Fibroblast of pulmonary artery (primary cell): ENCODE measurements around the gene FBXO24.
A peak's percentile ranks its signal among the peaks of the same experiment; 100 is the strongest.
"Not testable (repeated sequence)": the region's sequence is repeated elsewhere in the genome, so short reads cannot be mapped to it uniquely, and the experiment has no call there.

ENCODE experiments used
- DNase-seq: peaks from one replicate; pipeline ENCODE4 v3.0.0-alpha.2; 2010; ENCODE audit warnings: low read depth
- H3K4me3 ChIP-seq: replicated peaks from 2 replicates; pipeline ENCODE4 v1.5.1; 2011; ENCODE audit warnings: low read depth, mild to moderate bottlenecking, control low read depth, low read length, moderate library complexity
- TF ChIP-seq, protein P1 (sequence below): IDR thresholded peaks from 2 replicates; pipeline ENCODE4 v1.5.1; 2011; ENCODE audit warnings: mild to moderate bottlenecking, control low read depth, low read length, inconsistent platforms; ENCODE audit errors: missing control alignments

Gene FBXO24, protein sequence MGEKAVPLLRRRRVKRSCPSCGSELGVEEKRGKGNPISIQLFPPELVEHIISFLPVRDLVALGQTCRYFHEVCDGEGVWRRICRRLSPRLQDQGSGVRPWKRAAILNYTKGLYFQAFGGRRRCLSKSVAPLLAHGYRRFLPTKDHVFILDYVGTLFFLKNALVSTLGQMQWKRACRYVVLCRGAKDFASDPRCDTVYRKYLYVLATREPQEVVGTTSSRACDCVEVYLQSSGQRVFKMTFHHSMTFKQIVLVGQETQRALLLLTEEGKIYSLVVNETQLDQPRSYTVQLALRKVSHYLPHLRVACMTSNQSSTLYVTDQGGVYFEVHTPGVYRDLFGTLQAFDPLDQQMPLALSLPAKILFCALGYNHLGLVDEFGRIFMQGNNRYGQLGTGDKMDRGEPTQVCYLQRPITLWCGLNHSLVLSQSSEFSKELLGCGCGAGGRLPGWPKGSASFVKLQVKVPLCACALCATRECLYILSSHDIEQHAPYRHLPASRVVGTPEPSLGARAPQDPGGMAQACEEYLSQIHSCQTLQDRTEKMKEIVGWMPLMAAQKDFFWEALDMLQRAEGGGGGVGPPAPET

DNA sequence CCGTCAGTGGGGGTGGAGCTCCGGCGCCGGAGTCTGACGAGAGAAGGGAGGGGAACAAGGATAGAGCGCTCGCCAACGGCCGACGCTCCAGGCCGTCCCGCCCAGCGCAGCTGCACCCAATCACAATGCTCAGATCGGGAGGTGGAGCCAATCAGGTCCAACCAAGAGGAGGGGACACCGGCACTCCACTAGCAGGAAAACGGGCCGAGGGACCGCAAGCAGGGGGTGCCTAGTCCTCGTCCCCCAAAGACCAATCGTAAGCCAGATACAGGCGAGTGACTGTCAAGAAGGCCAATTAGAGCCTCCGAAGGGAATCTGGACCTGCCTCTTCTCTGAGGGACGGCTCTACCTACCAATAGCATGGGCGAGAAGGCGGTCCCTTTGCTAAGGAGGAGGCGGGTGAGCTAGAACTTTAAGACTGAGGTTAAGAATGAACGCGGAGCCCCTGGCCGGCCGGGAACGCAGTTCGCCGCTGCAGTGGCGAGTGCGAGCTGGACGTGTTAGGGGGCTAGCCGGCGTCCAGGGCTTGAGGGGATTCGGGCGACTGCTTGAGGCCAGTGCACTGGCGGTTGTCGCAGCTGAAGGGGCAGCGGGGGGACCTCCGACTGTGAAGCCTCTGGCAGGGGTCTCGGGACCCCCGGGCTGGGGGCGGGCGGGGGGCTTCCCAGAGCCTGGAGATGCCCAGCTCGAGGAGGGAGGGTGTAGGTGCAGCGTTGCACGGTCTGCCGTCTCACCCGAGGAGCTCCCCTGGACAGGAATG lies at the start of gene FBXO24:
TSS of gene FBXO24 (plus strand) at position 63 of the 760 bp plus-strand sequence. CDS start at position 361, 298 bp downstream.
- peak; percentile 100 for DNase-seq
- TF ChIP-seq, protein P1, sequence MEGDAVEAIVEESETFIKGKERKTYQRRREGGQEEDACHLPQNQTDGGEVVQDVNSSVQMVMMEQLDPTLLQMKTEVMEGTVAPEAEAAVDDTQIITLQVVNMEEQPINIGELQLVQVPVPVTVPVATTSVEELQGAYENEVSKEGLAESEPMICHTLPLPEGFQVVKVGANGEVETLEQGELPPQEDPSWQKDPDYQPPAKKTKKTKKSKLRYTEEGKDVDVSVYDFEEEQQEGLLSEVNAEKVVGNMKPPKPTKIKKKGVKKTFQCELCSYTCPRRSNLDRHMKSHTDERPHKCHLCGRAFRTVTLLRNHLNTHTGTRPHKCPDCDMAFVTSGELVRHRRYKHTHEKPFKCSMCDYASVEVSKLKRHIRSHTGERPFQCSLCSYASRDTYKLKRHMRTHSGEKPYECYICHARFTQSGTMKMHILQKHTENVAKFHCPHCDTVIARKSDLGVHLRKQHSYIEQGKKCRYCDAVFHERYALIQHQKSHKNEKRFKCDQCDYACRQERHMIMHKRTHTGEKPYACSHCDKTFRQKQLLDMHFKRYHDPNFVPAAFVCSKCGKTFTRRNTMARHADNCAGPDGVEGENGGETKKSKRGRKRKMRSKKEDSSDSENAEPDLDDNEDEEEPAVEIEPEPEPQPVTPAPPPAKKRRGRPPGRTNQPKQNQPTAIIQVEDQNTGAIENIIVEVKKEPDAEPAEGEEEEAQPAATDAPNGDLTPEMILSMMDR = no peak
- H3K4me3 ChIP-seq = peak within 1 kb of the TSS; percentile 80

DNA sequence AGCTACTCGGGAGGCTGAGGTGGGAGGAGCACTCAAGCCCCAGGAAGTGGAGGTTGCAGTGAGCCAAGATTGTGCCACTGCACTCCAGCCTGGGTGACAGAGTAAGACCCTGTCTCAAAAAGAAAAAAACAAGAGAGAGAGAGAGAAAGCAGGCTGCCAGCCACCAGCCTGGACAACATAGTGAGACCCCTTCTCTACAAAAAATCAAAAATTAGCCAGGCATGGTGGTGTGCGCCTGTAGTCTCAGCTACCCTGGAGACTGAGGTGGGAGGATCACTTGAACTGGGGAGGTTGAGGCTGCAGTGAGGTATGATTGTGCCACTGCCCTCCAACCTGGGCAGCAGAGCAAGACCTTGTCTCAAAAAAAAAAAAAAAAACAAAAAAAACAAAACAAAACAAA lies 49.4 kb upstream of the FBXO24 start:
- not testable (repeated sequence) for H3K4me3 ChIP-seq, DNase-seq

DNA sequence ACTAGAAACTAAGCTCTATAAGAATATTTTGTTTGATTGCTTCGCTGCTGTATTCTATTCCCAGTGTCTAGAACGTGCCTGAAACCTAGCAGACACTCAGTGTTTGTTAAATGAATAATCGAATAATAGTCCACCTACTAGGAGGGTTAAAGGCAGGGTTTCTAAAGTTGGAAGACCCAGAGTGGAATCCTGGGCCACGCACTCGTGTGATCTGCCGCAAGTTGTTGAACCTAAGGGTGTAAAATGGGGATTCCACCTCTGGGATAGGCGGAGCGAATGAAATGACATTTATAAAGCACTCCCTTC lies 47.8 kb upstream of the FBXO24 start:
- DNase-seq = no peak

DNA sequence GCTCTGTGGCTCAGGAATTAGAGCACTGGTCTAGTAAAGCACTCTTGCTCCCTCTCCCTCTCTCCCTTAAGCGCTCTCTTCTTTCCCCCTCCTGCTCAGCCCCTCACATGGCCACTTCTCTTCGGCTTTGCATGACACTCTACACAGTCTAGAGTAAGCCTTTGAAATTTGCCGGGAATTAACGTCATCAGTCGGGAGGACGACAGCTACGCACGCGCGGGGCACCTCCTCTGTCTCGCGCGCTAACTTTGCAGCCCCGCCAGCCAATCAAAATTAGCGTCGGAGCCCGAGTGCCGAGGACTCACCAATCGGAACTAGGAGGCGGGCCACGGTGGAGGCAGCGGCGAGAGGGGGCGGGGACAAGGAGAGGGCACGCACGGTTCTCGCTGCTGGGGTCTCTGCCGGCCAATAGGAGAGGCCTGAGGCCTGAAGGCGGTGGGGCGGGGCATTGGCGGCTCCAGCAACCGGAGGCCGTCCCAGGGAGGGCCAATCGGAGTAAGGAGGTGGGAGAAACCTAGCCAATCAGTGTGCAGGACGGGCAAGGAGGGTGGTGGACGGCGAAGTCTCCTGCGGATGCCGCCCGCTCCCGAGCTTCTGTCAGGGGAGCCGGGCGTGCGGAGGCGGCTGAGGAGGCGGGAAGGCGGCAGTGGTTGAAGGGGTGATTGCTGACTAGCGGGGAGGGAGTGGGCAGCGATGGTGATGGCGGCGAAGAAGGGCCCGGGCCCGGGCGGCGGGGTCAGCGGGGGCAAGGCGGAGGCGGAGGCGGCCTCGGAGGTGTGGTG lies 47.3 kb upstream of the FBXO24 start, which contains the start of gene AGFG2:
TSS of gene AGFG2 (plus strand) at position 550 of the 782 bp plus-strand sequence. CDS start at position 694, 144 bp downstream.
- TF ChIP-seq, protein P1 = no peak
- peak; percentile 100 for DNase-seq
- H3K4me3 ChIP-seq = peak within 1 kb of the TSS; percentile 66

More for the DNA sequence above, 47.8 kb upstream of the FBXO24 start:
- TF ChIP-seq, protein P1 = no peak
- H3K4me3 ChIP-seq = peak overlapping the region; percentile 47

DNA sequence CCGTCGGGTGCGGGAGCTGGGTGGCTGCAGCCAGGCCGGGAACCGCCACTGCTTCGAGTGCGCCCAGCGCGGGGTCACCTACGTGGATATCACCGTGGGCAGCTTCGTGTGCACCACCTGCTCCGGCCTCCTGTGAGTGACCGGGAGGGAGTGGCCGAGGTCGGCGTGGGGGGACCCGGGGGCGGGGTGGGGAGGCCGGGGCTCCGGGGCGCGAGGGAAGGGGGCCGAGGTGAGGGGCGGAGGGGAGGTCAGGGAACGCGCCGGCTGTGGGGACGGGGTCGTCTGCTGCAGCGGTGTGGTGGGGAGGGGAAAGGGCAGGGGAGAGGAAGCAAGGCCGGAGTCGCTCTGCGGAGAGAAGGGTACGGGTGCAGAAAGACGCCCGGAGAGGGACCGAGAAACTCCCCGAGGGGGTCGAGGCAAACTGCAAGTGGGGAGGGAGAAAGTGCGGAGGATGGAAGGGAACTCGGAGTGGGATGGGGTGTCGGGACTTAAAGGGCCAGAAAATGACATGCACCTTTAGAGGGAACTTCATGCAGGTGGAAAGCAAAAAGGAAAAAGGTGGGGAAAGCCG lies 46.6 kb upstream of the FBXO24 start:
- H3K4me3 ChIP-seq = peak overlapping the region; percentile 66
- TF ChIP-seq, protein P1 = no peak
- DNase-seq = no peak

DNA sequence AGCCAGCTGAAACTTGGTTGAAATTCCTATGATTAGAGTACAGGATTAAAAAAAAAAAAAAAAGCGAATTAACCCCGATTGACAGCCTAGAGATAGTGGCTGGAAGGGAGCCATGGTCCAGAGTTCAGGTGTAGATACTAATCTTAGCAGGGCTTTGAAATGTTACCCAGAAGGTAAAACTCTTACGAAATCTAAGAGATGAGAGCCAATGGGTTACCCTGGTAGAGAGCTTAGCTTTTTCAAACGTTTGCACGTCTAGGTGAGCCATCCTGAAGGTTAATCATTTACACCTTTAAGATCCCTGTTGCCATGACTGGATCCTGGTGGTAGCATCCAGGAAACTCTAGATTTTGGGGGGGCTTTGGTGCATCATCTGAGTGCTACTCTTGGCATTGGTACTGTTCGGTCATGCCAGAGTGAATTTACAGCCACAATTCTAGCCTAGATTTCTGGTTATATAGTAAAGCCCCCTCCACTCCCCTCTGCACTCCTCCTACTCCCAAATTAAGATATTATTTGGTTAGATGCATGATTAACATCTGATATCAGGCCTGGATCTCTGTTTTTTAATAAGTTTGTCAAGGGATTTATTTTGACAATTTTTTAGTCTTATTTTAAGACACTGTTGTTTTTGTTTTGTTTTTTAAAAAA lies 45.9 kb upstream of the FBXO24 start:
- DNase-seq = no peak
- peak overlapping the region; percentile 66 for H3K4me3 ChIP-seq
- TF ChIP-seq, protein P1 = no peak

DNA sequence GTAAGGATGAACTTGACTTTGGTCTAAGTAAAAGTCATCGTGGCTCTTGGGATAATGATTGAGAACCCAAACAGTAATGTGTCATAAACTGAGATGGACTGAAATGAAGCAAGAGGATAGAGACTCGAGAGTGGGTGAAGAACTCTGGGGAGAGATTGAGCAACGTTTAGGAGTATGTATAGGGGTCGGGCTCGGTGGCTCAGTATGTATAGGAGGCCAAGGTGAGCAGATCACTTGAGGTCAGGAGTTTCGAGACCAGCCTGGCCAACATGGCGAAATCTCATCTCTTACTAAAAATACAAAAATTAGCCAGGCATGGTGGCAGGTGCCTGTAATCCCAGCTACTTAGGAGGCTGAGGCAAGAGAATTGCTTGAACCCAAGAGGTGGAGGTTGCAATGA lies 44.8 kb upstream of the FBXO24 start:
- DNase-seq, H3K4me3 ChIP-seq: not testable (repeated sequence)
